Stimulated activated naive CD4-positive, alpha-beta T cell (primary cell): ENCODE measurements around the gene TNKS1BP1.

Experiments used
- DNase-seq, 6 experiments: peaks; one replicate each; lab custom pipeline; 2025; lab: John Stamatoyannopoulos, UW

The TNKS1BP1 gene

DNA sequence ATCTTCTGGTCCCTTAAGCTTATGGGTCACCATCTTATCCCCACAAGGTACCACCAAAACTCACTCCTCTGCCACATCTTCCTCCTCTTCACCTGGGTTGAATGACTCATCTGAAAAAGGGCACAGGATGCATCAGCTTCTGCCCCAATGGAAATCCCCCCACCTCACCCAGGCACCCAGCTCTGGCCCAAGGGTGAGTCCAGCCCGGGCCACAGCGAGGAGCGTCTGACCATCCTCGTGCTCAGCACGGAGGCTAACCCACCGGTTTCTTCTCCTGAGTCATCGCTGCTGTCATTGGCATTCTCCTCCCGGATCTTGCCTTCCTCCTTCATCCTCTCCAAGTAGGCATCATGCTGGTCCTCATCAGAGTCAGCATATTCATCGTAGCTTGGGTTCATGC lies 5.3 kb upstream of the TNKS1BP1 start:
- no peak for DNase-seq

DNA sequence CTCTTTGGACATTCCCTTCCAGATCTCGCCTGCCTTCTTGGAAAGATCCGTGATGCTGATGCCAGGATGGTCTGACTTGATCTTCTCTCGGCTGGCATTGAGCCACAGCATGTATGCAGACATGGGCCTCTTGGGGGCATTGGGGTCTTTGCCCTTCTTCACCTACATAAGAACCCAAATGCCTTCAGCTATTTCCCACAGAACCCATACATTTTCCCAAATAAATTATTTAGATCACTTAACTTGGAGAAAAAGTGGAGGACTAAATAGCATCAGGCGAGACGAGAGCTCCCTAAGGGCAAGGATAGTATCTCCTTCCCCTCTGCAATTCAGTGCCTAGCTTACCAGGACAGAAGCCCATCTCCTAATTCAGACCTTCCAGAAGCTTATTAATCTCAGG lies 3.0 kb upstream of the TNKS1BP1 start:
- DNase-seq = no peak

DNA sequence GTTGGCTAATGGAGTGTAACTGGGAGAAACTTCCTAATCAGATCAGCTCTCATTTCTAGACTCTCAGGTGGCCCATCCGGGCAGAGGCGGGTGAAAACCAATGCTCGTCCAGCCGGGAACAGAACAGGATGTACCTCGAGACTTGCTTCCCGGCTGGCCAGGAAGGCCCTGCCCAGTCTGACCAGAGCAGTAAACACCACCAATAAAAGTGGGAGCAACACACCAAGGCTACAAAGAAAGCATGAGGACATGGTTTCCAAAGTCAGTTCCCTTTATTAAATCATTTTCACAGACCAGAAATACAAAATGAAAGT lies 940 bp upstream of the TNKS1BP1 start:
- no peak for DNase-seq

DNA sequence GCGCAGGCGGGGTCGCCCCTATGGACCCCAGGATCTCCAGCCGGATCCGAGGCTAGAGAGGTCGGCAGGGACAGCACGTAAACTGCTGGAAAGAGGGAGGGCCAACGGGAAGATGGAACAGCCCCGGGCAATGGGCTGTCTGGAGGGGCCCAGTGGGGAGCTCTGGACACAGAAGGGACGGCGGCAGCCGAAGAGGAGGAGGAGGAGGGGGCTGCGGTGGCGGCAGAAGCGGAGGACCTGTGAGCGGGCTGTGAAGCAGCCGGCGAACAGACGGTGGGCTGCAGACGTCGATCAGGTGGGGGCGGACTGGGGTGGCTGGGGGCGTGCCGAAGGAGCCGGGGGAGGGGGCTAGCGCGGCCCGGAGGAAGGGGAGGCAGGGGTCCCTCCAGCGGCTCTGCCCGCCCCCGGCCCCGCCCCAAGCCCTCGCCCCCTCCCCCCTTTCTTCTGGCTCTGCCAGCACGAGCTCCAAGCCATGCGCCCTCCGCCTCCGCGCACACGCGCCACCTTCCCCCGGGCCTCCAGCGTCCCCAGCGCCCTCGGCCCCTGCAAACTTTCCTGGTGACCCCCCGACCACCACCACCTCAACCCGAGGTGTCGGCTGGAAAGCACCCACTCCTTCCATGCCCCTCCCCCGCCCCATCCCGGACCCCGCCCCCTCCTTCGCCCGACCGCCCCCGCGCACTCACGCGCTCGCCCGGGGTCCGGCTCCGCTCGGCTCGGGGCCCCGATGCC lies 432 bp downstream of the TNKS1BP1 start:
- peak in 2 of 6 experiments; percentile 39 to 59 for DNase-seq

DNA sequence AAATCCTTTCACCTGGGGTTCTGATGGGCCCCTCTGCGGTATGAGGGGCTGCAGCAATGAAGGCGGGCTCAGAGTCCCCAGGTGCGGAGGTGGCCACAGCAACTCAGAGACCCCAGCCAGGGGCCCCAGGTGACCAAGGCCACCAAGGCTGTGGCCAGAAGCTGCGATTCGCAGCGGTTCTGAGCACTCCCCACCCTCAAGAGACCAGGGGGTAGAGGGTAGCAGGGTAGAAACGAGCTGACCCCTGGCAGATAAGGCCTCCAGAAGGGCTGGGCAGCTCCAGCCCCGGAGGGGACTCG lies 948 bp downstream of the TNKS1BP1 start:
- no peak for DNase-seq

DNA sequence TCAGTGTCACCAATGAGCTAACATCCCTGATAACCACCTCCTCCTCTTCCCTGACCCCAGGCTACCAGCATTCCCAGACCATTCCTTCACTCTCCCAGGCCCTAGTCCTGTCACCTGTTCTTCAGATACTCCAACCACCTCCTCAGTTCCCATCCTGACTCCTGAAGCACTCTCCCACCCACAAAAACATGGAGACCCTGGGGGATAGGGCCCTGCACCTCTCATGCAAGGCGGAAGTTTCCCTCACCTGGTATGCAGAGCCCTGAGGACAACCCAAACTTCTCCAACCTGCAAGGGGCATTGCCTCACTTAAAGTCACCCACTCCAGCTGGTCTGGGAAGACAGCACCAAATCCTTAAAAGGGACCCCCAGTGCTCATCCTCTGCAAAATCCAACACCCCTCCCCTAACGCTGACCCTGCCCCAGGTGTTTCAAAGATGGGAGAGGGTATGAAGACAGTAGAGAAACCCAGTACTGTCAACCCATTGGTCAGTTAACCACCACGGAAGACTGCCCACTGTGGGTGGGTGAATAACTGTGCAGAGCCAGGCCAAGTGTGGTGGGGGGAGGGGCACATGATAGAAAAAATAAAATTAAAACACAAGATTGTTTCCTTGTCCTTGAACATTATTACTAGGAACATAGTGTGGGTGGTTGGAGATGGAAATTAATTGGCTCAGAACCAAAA lies 1.4 kb downstream of the TNKS1BP1 start:
- no peak for DNase-seq

DNA sequence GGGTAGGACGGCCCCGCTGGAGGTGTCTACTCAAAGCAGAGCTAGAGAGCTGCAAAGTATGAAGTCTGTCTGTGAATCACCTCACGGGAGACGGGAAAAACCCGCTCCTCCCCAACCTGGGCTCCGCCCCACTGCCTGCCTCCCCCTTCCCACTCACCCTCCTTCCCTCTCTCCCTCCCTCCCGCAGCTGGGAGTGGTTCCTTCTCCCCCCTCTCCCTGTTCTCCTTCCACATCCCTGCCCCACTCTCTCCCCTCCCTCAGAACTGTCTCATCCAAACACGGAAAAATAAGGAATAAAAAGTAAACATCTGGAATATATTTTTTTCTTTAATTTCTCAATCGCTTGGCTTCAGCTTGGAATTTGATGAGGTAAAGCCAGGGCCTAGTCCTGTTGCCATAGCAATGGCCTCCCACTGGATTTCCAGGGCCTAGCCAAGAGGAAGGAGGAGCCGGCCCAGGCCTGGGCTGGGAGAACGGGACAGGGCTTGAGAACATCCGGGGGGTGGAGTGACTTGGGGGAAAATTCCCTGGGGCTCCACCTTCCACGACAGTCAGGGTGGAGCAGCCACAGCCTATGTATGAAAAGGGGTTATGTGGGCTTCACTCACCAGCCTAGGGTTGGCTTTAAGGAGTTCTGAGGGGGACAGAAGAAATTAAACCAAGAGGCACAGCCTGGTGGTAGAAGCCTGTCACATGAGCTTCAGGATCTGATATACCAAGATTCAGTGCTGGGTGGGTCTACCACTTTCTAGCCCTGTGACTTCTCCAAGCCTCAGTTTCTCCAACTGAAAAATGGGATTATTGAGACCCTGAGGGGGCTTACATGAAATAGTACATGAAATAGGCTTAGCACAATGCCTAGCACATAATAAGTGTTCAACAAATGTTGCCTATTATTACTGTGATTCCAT lies 2.2 kb downstream of the TNKS1BP1 start:
- DNase-seq = no peak

DNA sequence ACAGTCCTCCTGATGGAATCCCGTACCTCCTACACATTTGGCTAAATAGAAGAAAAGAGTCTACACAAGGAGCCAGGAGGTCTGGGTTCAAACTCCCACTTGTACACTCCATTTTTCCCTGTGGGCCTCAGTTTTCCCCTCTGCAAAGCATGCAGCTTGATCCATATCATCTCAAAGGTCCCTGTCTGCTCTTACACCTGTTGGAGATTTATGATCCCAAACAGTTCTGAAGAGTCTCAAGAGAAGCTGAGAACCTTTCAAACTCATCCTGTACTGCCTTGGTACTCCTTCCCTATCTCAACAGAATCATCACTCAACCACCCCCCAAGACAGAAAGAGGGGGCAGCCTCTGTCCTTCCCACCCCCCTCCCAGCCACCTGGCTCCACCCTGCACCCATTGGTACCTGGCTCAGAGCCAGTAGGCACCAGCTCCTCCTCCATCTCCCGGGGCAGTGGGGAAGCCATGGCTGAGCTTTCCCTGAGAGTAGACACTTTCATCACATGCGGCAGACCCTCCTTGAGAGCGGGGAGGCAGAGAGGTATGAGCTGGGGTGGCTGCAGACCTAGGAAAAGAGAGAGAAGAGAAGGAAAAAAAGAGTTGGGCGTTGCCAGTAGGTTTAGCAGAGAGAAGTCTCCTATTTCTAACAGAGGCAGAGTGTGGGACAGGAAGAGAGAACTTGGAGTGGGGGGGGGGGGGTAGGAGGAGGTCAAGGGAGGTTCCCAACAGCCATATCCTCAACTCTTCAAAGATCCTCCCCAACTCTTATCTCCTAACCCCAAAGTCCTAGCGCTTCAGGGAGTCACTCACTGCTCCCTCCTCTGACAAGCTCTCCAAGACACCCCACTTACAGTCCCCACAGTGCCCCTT lies 3.1 kb downstream of the TNKS1BP1 start:
- no peak for DNase-seq

DNA sequence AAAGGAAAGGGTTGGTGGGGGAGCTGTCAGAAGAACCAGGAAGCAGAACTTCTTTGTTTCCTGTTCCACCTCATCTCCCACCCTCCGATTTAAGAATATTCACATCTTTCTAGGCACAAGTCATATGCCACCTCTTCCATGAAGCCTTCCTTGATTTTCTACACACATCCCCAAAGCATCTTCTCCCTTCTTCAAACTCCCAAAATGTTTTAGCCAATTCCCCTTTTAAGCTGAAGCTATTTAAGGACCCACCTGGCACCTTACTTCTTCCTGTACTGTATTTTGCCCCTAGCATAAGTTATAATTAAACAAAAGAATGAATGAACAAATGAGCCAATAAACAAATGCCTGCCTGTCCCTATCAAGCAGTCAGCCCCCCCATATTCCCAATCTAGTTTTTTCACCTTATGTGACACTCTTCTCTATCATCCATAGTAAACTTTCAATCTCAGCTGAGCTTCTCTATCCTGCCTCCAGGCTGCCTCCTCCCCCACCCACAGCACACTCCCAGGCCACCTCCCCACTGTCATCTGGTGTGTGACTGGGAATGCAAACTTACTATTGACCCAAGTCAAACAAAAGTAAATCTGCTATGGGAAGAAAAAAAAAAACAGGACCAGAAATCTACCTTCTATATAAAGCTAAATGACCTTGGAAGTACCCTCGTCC lies 3.9 kb downstream of the TNKS1BP1 start:
- DNase-seq = no peak

DNA sequence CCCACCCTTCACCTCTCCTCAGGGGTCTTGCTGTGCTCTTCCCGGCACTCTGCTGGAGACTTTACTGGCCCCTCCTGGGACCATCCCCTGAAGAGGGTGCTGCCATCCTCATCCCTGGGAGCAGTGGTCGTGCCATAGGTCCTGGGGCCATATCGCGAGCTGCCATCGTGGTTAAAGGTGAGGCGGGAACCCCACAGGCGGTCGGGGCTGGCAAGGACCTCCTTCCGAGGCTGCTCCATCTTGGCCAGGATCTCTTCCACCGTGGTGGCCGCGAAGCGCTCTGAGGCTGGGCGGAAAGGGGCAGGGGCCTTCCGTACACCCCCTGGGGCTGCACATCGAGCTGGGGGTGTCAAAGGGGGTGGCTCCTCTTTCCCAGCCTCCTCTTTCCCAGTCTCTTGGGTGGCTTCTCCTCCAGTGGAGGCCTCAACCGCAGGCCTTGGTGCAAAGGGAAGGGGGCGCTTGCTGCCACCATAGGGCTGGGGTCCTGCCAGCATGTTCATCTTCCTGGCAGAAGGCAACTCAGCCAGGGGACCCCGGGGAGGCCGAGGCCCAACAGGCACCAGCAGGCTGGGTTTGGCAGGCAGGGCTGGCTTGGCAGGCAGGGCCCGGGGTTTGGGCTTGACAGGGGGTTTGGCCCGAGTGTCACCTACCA lies 4.6 kb downstream of the TNKS1BP1 start:
- no peak for DNase-seq

DNA sequence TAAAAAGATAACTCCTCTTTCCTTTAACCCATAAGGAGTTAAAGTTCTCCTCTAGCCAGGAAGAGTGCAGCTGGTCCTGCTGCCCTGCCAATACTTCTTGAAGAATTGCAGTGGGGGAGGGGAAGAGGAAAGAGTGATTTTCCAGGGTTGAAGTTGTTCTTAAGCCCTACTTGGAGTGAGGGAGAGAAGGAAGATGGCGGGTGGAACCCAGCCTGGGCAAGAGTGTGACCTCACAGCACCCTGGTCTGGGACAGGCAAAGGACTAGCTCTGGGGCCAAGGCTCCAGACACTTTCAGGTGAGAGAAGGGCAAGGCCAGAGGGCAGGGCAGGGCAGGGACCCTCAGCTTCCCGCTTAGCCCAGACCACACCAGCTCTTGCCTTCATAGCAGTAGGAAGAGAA lies 6.6 kb downstream of the TNKS1BP1 start:
- DNase-seq = no peak

DNA sequence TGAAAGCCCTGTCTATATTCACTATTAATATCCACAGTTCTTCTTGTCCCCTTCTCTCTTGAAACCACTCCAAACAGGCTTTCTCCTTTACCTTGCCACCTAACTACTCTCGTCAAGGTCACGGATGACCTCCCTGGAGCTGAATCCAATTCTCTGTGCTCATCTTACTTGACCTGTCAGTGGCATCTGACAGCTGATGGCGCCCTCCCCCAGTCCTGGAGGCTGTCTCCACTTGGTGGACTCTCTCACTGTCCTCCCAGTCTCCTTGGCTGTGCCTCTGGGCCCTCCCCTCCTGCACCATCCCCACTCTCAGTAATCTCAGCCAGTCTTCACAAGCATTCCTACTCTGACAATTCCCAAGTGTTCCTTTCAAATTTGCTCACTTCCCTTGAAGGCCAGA lies 8.7 kb downstream of the TNKS1BP1 start:
- DNase-seq = no peak

DNA sequence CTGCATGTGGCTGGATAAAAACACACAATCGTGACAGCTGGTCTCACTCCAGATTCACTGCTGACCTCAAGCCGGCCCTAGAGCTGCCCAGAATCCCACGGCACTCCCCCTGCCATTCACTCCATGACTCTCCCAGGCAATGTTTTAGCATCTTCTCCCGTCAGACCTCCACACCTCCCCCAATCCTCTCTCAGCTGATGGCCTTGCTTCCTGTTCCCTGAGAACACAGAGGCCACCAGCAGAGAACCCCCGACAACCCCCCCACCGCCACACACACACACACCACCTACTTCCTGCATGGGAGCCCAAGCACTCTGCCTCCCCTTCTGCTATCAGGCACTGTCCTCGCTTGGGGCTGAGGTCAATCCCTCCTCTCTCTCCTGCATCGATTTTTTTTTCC lies 9.3 kb downstream of the TNKS1BP1 start:
- no peak for DNase-seq

DNA sequence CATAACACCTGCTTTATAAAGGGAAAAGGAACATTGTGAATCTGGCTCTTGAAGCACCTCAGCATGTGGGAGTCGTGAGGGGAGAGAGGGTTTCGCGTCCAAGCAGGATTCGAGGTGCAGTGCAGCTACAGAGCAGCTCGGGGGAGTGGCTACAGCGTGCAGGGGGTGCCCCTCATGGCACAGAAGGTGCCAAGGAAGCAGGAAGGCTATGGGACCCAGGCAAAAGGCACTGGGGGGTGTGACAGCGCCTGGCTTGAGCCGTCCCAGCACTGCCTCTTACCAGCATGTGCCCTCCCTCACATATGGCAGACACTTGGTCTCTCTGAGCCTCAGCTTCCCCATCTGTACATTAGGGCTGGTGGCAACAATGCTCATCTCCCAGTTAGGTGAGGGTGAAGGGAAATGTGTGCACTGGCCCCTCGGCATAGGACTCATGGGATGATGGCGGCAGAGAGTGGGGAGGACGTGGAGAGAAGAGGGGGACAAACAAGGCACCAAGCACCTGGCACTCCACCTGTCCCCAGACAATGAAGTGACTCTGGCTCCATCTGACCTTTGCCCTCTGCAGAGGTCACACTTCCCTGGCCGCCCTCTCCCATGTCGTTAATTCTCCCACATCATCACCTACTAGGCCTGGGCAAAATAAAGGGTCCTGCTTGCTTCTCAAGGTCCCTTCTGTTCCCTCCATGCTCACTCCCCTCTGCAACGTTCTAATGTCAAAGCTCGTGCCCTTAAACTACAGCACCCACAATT lies 10.4 kb downstream of the TNKS1BP1 start:
- DNase-seq = no peak

DNA sequence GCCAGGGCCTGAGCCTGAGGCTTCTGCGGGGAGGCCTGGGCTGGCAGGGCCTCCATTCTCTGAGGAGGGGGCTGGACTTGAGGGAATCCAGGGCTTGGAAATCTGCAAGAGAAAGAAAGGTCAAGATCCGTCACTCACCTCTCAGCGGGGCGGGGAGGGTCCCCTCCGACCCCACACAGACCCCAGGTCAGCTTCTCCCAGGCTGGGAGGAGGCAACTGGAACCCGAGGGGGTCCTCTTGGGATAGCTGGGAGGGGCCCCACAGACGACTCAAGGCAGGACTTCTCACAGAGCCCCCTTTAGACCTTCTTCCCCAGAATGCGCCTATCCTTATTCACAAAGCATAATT lies 11.0 kb downstream of the TNKS1BP1 start:
- no peak for DNase-seq

DNA sequence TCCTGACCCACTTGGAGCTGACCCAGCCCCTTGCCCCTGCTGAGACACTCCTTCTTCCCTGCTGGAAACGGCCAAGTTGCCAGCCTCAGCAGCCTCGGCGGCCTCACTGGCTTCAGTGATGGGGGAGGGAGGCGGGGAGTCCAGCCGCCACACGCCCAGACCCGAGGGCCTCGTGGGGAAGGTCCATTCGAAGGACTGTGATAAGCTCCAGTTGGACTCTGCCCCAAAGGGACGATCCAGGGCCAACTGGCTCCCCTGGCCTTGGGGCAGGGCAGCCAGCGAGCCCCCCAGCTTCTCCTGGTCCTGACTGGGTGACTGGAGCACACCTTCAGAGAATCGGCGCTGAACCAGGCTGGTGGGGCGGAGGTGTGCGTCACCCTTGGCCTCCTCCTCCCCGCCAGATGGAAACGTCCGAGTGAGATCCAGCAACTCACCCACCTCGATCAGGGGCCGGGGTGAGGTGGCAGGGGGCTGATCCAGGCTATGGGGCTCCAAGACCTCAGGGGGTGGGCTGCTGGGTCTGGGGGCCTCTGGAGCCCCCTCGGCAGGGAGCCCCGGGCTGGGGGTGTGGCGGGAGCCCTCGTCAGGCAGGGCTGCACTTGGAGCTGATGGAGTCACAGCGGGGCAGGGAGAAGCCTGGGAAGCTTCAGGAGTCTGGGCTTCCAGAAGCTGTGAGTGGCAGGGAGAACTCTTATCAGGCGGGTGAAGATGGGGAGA lies 11.5 kb downstream of the TNKS1BP1 start:
- DNase-seq = no peak

DNA sequence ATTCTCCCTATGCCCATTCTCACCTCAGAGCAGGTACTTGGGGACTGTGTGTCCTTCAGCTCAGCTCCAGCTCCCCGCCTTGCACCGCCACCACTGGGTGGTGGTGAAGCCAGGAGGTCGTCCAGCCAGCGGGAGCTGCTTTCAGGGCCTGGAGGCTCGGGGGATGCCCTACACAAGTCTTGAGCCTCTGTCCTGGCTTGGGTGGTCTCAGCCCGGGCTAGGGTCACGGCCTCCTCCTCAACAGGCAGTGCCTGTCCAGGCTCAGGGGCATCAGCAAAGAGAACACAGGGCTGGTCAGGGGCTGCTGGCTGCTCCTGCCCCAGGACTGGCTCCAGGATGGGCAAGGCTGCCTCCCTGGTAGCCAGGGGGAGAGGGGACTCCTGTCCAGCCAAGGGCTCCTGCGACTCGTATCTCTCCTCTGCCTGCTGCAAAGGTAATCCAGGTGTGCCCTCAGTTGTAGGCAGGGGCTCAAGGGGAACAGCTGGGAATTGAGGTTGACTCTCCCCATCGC lies 12.2 kb downstream of the TNKS1BP1 start:
- DNase-seq = no peak

DNA sequence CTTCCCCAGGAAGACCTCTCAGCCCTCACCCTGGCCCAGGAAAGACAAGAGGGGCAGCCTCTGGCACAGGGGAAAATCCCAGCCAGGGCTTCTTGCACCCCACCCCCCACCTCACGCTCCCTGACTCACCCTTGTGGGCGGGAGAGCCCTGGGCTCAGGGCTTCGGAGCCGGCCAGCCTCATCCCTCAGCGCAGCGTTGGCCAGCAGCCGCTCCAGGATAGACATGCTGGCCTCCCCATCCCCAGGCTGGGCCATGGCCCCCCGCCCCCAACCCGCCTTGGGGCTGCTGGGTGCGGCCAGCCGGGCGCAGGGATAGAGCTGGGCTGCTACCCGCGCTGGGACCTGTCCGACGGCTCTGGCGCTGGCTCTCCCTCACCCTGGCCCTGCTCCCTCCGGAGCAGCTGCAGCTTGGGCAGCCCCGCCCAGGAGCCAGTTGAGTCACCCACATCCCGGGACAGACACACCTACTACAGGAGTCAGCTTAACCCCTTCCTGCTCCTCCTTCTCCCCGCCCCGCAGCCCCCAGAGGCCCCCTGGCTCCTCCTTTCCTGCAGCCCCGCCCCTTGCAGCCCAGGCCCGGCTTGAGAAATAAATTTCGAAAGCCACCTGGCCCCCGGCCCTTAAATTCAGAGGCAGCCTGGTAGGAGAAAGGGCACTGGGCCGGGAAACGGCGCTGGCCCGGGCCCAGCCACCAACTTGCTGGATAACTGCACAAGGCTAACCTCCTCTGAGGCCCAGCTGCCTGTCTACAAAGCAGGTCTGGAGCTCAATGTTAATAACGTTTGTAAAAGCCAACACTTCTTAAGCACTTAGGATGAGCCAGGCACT lies 13.4 kb downstream of the TNKS1BP1 start:
- peak in 1 of 6 experiments; percentile 14 for DNase-seq

DNA sequence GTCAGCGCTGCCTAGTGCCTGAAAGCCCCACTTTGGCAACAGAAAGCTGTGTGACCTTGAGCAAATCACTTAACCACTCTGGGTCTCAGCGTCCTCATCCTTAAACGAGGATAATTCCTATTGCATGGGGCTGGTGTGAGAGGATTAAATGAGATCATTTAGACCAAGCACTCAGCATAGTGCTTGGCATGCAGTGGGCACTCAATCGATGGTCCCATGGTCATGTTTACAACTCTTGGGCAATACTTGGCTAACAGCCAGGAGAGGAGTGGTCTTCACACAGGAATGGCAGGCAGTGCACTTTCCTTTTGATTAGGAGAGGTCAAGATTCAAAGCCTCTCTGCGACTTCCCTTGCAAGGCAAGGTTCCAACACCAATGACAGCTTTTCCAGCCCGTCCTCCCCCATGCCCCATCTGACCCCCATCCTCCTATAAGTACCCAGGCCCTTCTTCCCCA lies 14.1 kb downstream of the TNKS1BP1 start:
- no peak for DNase-seq
